Smooth muscle cell (in vitro differentiated cells): ENCODE results near the gene CPT1A. TPM values are rescaled to one million over a fixed set of nuclear protein-coding genes. Genes with fewer than 3 reads are reported as not detected.
A peak's percentile ranks its signal among the peaks of the same experiment; 100 is the strongest.

ENCODE experiments used
- DNase-seq: peaks from one replicate; lab custom pipeline; 2025; ENCODE audit not compliant: unreplicated experiment; lab: John Stamatoyannopoulos, UW
- H2AFZ ChIP-seq: fragments of 200-600 bp; sonication (generic); 2 replicates; pipeline ENCODE4 v1.6.0; 2016; ENCODE audit warnings: antibody characterized with exemption, low read depth, mild to moderate bottlenecking
- H3F3A ChIP-seq: fragments of 200-600 bp; sonication (generic); 2 replicates; pipeline ENCODE4 v1.6.0; 2017; ENCODE audit warnings: antibody characterized with exemption, low read depth
- H3K27ac ChIP-seq: fragments of 200-600 bp; sonication (generic); 2 replicates; pipeline ENCODE4 v1.5.1; 2016; ENCODE audit warnings: low read depth, mild to moderate bottlenecking
- H3K27me3 ChIP-seq: fragments of 200-600 bp; sonication (generic); 2 replicates; pipeline ENCODE4 v1.6.1; 2016; ENCODE audit warnings: low read depth, mild to moderate bottlenecking
- H3K36me3 ChIP-seq: fragments of 200-600 bp; sonication (generic); 2 replicates; pipeline ENCODE4 v1.5.1; 2016; ENCODE audit warnings: low read depth
- H3K4me1 ChIP-seq: fragments of 200-600 bp; sonication (generic); 2 replicates; pipeline ENCODE4 v1.5.1; 2016; ENCODE audit warnings: low read depth
- H3K4me2 ChIP-seq: fragments of 200-600 bp; sonication (generic); 2 replicates; pipeline ENCODE4 v1.6.0; 2016; ENCODE audit warnings: mild to moderate bottlenecking
- H3K4me3 ChIP-seq: fragments of 200-600 bp; sonication (generic); 2 replicates; pipeline ENCODE4 v1.5.1; 2016; ENCODE audit warnings: mild to moderate bottlenecking
- H3K79me2 ChIP-seq: fragments of 200-600 bp; sonication (generic); 2 replicates; pipeline ENCODE4 v1.6.0; 2016; ENCODE audit warnings: low read depth, mild to moderate bottlenecking
- H3K9ac ChIP-seq: fragments of 200-600 bp; sonication (generic); 2 replicates; pipeline ENCODE4 v1.6.0; 2016; ENCODE audit warnings: low read depth
- H3K9me3 ChIP-seq: fragments of 200-600 bp; sonication (generic); replicated peaks from 2 replicates; pipeline ENCODE4 v1.5.1; 2016; ENCODE audit warnings: low read depth
- H4K20me1 ChIP-seq: fragments of 200-600 bp; sonication (generic); 2 replicates; pipeline ENCODE4 v1.6.0; 2016; ENCODE audit warnings: low read depth
- WGBS: methylation state at CpG from one replicate; pipeline ENCODE4 v1.1.7; 2016; ENCODE audit warnings: low lambda C conversion rate; 5-methylcytosine and 5-hydroxymethylcytosine counted together
- polyA plus RNA-seq: library from polyadenylated mRNA; unstranded; fragments of >200 nt; fragmentation: Nextera tagmentation; extraction: Ambion mirVana; gene quantifications from 2 replicates; pipeline ENCODE4 v1.2.1, GENCODE V29; 2016
- total RNA-seq: library from RNA; depleted of rRNA; stranded (reverse); fragments of >200 nt; gene quantifications from 2 replicates; pipeline ENCODE4 v1.2.3, GENCODE V29; 2014
- TF ChIP-seq, protein P1 (sequence below): fragments of 200-600 bp; sonication (generic); IDR thresholded peaks from 2 replicates; pipeline ENCODE4 v1.5.1; 2017; ENCODE audit warnings: borderline replicate concordance, mild to moderate bottlenecking, antibody characterized with exemption; ENCODE audit not compliant: insufficient read depth, poor library complexity, severe bottlenecking

The CPT1A gene
- total and polyA plus RNA-seq, 2 experiments from 2014 or later, result 0.24 to 1.9 TPM

DNA sequence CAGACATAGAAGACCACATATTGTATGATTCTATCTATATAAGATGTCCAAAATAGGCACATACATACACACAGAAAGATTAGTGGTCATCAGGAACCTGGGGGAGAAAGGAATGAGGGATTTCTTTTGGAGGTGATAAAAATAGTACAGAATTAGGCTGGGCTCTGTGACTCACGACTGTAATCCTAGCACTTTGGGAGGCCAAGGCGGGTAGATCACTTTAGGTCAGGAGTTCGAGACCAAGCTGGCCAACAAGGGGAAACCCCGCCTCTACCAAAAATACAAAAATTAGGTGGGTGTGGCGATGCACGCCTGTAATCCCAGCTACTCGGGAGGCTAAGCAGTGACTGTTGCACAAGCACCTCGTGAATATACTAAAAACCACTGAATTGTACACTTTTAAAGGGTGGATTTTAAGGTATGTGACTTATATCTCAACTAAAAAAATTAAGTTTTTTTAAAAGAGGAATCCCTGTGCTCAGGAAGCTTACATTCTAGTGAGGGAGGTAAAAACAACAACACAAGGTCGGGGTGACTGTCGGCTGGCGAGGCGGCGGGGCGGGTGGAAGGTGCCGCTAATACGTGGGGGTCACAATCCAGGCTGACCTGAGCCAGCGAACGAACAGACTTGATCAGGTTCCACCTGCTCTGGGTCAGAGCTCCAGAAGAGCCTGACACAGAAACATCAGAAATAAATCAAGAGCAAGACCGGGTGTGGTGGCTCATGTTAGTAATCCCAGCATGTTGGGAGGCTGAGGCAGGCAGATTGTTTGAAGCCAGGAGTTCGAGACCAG is 65.1 kb downstream of the CPT1A start:
- Histone ChIP-seq H3K9ac (no peak overlapping the region), H3F3A (no peaks in the 10 kb centered on the region), H3K4me3 (no peak overlapping the region), H4K20me1 (no peaks in the 10 kb centered on the region), H3K36me3 (no peaks in the 10 kb centered on the region), H2AFZ (no peak overlapping the region), H3K4me2 (no peak overlapping the region), H3K9me3 (no peaks in the 10 kb centered on the region), H3K27me3 (peaks cover 1% of the 10 kb centered on the region), H3K27ac (peak overlapping the region; percentile 31), H3K4me1 (no peaks in the 10 kb centered on the region), H3K79me2 (no peaks in the 10 kb centered on the region)
- TF ChIP-seq, protein P1, sequence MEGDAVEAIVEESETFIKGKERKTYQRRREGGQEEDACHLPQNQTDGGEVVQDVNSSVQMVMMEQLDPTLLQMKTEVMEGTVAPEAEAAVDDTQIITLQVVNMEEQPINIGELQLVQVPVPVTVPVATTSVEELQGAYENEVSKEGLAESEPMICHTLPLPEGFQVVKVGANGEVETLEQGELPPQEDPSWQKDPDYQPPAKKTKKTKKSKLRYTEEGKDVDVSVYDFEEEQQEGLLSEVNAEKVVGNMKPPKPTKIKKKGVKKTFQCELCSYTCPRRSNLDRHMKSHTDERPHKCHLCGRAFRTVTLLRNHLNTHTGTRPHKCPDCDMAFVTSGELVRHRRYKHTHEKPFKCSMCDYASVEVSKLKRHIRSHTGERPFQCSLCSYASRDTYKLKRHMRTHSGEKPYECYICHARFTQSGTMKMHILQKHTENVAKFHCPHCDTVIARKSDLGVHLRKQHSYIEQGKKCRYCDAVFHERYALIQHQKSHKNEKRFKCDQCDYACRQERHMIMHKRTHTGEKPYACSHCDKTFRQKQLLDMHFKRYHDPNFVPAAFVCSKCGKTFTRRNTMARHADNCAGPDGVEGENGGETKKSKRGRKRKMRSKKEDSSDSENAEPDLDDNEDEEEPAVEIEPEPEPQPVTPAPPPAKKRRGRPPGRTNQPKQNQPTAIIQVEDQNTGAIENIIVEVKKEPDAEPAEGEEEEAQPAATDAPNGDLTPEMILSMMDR, result no peak
- 86% methylated on average over 20 of the region's 20 CpGs for WGBS
- no peak for DNase-seq

- Histone ChIP-seq H3K9ac (no peak overlapping the region), H3K9me3 (no peaks in the 10 kb centered on the region), H3K36me3 (no peaks in the 10 kb centered on the region), H2AFZ (no peak overlapping the region), H4K20me1 (no peaks in the 10 kb centered on the region), H3K4me3 (no peak overlapping the region), H3K27me3 (peaks cover 4% of the 10 kb centered on the region), H3K4me1 (no peaks in the 10 kb centered on the region), H3K4me2 (no peak overlapping the region), H3K27ac (peak overlapping the region; percentile 31), H3F3A (no peaks in the 10 kb centered on the region), H3K79me2 (no peaks in the 10 kb centered on the region)
- TF ChIP-seq, protein P1, result no peak
- DNase-seq, result no peak
- WGBS, result 83% methylated on average over 4 of the region's 4 CpGs
These were observed 65.7 kb downstream of the CPT1A start for GRCh38 chr11:68775951-68776388.

GRCh38 chr11:68774194-68774585 is 67.5 kb downstream of the CPT1A start:
- Histone ChIP-seq H3K9ac (no peak overlapping the region), H3K4me2 (no peak overlapping the region), H3K79me2 (no peaks in the 10 kb centered on the region), H3K27ac (no peak overlapping the region), H4K20me1 (no peaks in the 10 kb centered on the region), H3K4me1 (no peaks in the 10 kb centered on the region), H3K9me3 (no peaks in the 10 kb centered on the region), H3F3A (no peaks in the 10 kb centered on the region), H3K27me3 (peaks cover 4% of the 10 kb centered on the region), H3K4me3 (no peak overlapping the region), H2AFZ (no peak overlapping the region), H3K36me3 (no peaks in the 10 kb centered on the region)
- TF ChIP-seq, protein P1, result no peak
- 93% methylated on average over 9 of the region's 9 CpGs for WGBS
- no peak for DNase-seq
